CD14-positive monocyte (primary cell): Measurements from ENCODE around the gene TTC39B. TPM values are rescaled to one million over a fixed set of nuclear protein-coding genes. Genes with fewer than 3 reads are reported as not detected.

ENCODE experiments used
- DNase-seq, 3 donors: peaks; one replicate each; pipeline ENCODE4 v3.0.0-alpha.2; 2011 to 2022
- H2AFZ ChIP-seq: 2 replicates; pipeline ENCODE4 v1.6.0; 2012; ENCODE audit warnings: mild to moderate bottlenecking, low read depth, low read length, inconsistent platforms; ENCODE audit not compliant: insufficient read depth, poor library complexity, severe bottlenecking
- H3K27ac ChIP-seq, 2 donors: 1 replicate in 1 of 2; 2 replicates in 1 of 2; pipeline ENCODE4 v1.5.1; 2012 to 2013; ENCODE audit warnings: low read length in 2 of 2, control low read depth in 1 of 2, inconsistent platforms in 1 of 2, low read depth in 1 of 2, mild to moderate bottlenecking in 1 of 2
- H3K27me3 ChIP-seq, 2 donors: one replicate each; pipeline versions ENCODE4 v1.6.0 to v1.6.1; 2011 to 2013; ENCODE audit warnings: low read length in 2 of 2; ENCODE audit not compliant: control insufficient read depth in 2 of 2, insufficient read depth in 2 of 2
- H3K36me3 ChIP-seq, 2 donors: replicated peaks in 1 of 2; 1 replicate in 1 of 2; 2 replicates in 1 of 2; pipeline versions ENCODE4 v1.5.1 to v1.6.1; 2012 to 2013; ENCODE audit warnings: low read length in 2 of 2, control low read depth in 1 of 2, inconsistent platforms in 1 of 2, mild to moderate bottlenecking in 1 of 2; ENCODE audit not compliant: insufficient read depth in 2 of 2, control insufficient read depth in 1 of 2
- H3K4me1 ChIP-seq, 2 donors: 1 replicate in 1 of 2; 2 replicates in 1 of 2; pipeline versions ENCODE4 v1.5.1 to v1.6.1; 2012 to 2013; ENCODE audit warnings: low read length in 2 of 2, control low read depth in 1 of 2, inconsistent platforms in 1 of 2, mild to moderate bottlenecking in 1 of 2, moderate library complexity in 1 of 2; ENCODE audit not compliant: insufficient read depth in 2 of 2, control insufficient read depth in 1 of 2
- H3K4me2 ChIP-seq: replicated peaks from 2 replicates; pipeline ENCODE3; 2012; ENCODE audit warnings: low read length, moderate library complexity, mild to moderate bottlenecking; ENCODE audit not compliant: poor library complexity, severe bottlenecking; ENCODE audit errors: extremely low read depth
- H3K4me3 ChIP-seq, 3 experiments: fragments of 200-600 bp in 1 of 3; sonication (generic) in 1 of 3; replicated peaks in 1 of 3; 1 replicate in 2 of 3; 2 replicates in 1 of 3; pipeline ENCODE4 v1.5.1; 2011 to 2013; ENCODE audit warnings: low read length in 3 of 3, mild to moderate bottlenecking in 3 of 3, control low read depth in 2 of 3, low read depth in 2 of 3, inconsistent platforms in 1 of 3, moderate library complexity in 1 of 3
- H3K79me2 ChIP-seq: 2 replicates; pipeline ENCODE4 v1.6.0; 2012; ENCODE audit warnings: mild to moderate bottlenecking, control low read depth, inconsistent platforms, low read length, moderate library complexity; ENCODE audit not compliant: insufficient read depth
- H3K9ac ChIP-seq: 2 replicates; pipeline ENCODE4 v1.6.0; 2017; ENCODE audit warnings: low read length, mild to moderate bottlenecking; ENCODE audit not compliant: insufficient read depth, poor library complexity, severe bottlenecking
- H3K9me3 ChIP-seq, 2 donors: replicated peaks in 1 of 2; 1 replicate in 1 of 2; 2 replicates in 1 of 2; pipeline versions ENCODE4 v1.5.1 to v1.6.1; 2012 to 2013; ENCODE audit warnings: low read length in 2 of 2, control low read depth in 1 of 2; ENCODE audit not compliant: control insufficient read depth in 1 of 2, insufficient read depth in 1 of 2
- H4K20me1 ChIP-seq: 2 replicates; pipeline ENCODE4 v1.6.0; 2012; ENCODE audit warnings: mild to moderate bottlenecking, low read length, control low read depth, moderate library complexity; ENCODE audit not compliant: insufficient read depth
- H3K27ac Mint-ChIP-seq, 7 donors: one replicate each; pipeline ENCODE4 v1.8.0; 2020; ENCODE audit warnings: mild to moderate bottlenecking in 7 of 7, mixed read lengths in 7 of 7, moderate library complexity in 6 of 7, inconsistent platforms in 2 of 7
- H3K27me3 Mint-ChIP-seq, 3 donors: one replicate each; pipeline ENCODE4 v1.8.0; 2021 to 2022; ENCODE audit warnings: low read depth in 3 of 3, mild to moderate bottlenecking in 3 of 3, mixed read lengths in 3 of 3, moderate library complexity in 3 of 3, inconsistent platforms in 1 of 3
- H3K36me3 Mint-ChIP-seq, 2 donors: one replicate each; pipeline ENCODE4 v1.8.0; 2020; ENCODE audit warnings: mixed read lengths in 2 of 2, inconsistent platforms in 1 of 2, mild to moderate bottlenecking in 1 of 2
- H3K4me1 Mint-ChIP-seq: one replicate; pipeline ENCODE4 v1.8.0; 2020; ENCODE audit warnings: mild to moderate bottlenecking, mixed read lengths
- H3K4me3 Mint-ChIP-seq, 2 donors: one replicate each; pipeline ENCODE4 v1.8.0; 2020; ENCODE audit warnings: mild to moderate bottlenecking in 2 of 2, mixed read lengths in 2 of 2, moderate library complexity in 1 of 2
- H3K9me3 Mint-ChIP-seq, 7 donors: one replicate each; pipeline ENCODE4 v1.8.0; 2020 to 2022; ENCODE audit warnings: mixed read lengths in 7 of 7, mild to moderate bottlenecking in 6 of 7, moderate library complexity in 6 of 7, inconsistent platforms in 2 of 7
- CTCF ChIP-seq: fragments of 200-600 bp; IDR thresholded peaks from one replicate; pipeline ENCODE4 v1.8.0; 2022; ENCODE audit warnings: antibody characterized with exemption, mild to moderate bottlenecking
- WGBS: methylation state at CpG from one replicate; pipeline ENCODE4 v1.1.5; 2013; ENCODE audit warnings: missing lambda C conversion rate; ENCODE audit not compliant: insufficient coverage; 5-methylcytosine and 5-hydroxymethylcytosine counted together
- intact Hi-C, 2 donors: fragments of 100-400 bp; cut with micrococcal nuclease; formaldehyde crosslinking; loops; one replicate each; pipeline versions ENCODE4 v1.15.0 to v1.15.1; 2023
- polyA plus RNA-seq, 3 donors: library from polyadenylated mRNA; depleted of rRNA in 1 of 3; unstranded in 2 of 3; stranded (reverse) in 1 of 3; fragments of 300-500 nt in 2 of 3; fragments of >200 nt in 1 of 3; fragmentation: Illumina TruSeq in 2 of 3; gene quantifications; 1 replicate in 2 of 3; 2 replicates in 1 of 3; pipeline ENCODE4 v1.2.3, GENCODE V29; 2012 to 2021

Gene TTC39B
- polyA plus RNA-seq, 3 donors: 0.87 to 5.3 (median 3.1) TPM

GRCh38 chr9:15333376-15333881, 26.4 kb upstream of the TTC39B start:
- no peak overlapping the region for H3K4me3 ChIP-seq
- H2AFZ ChIP-seq: no peak overlapping the region
- H3K4me1 ChIP-seq: no peaks in the 10 kb centered on the region
- intact Hi-C loops: no loop called here
- H4K20me1 ChIP-seq: no peaks in the 10 kb centered on the region
- H3K9me3 ChIP-seq: no peaks in the 10 kb centered on the region
- H3K27me3 Mint-ChIP-seq: peaks cover 0 to 3% (median 0%) of the 10 kb centered on the region in 3 donors
- H3K79me2 ChIP-seq: no peaks in the 10 kb centered on the region
- no peaks in the 10 kb centered on the region for H3K27me3 ChIP-seq
- peak in 1 of 3 donors; percentile 4 for DNase-seq
- no peaks in the 10 kb centered on the region for H3K36me3 Mint-ChIP-seq
- no peak for TF ChIP-seq CTCF
- H3K9me3 Mint-ChIP-seq: peaks cover 0 to 2% (median 0%) of the 10 kb centered on the region in 7 donors
- no peak overlapping the region for H3K27ac Mint-ChIP-seq
- no peaks in the 10 kb centered on the region for H3K4me1 Mint-ChIP-seq
- no peak overlapping the region for H3K4me3 Mint-ChIP-seq
- H3K36me3 ChIP-seq: no peaks in the 10 kb centered on the region
- WGBS: 86% methylated on average over 1 of the region's 4 CpGs
- H3K4me2 ChIP-seq: no peak overlapping the region
- no peak overlapping the region for H3K9ac ChIP-seq
- no peak overlapping the region for H3K27ac ChIP-seq

GRCh38 chr9:15332939-15333338, 25.9 kb upstream of the TTC39B start:
- H3K36me3 ChIP-seq: no peaks in the 10 kb centered on the region
- peaks cover 0 to 2% (median 0%) of the 10 kb centered on the region in 7 donors for H3K9me3 Mint-ChIP-seq
- intact Hi-C loops: no loop called here
- H3K9ac ChIP-seq: no peak overlapping the region
- H3K9me3 ChIP-seq: no peaks in the 10 kb centered on the region
- no peaks in the 10 kb centered on the region for H3K36me3 Mint-ChIP-seq
- DNase-seq: no peak
- H3K4me3 Mint-ChIP-seq: no peak overlapping the region
- H3K27ac Mint-ChIP-seq: peak overlapping the region in 1 of 7 donors; percentile 64
- no peaks in the 10 kb centered on the region for H3K4me1 ChIP-seq
- peaks cover 4% of the 10 kb centered on the region for H3K4me1 Mint-ChIP-seq
- no CpG with 5 or more reads among the region's 2 CpGs for WGBS
- H4K20me1 ChIP-seq: no peaks in the 10 kb centered on the region
- no peak overlapping the region for H3K4me2 ChIP-seq
- H3K79me2 ChIP-seq: no peaks in the 10 kb centered on the region
- H3K27me3 Mint-ChIP-seq: peaks cover 0 to 3% (median 0%) of the 10 kb centered on the region in 3 donors
- no peak for TF ChIP-seq CTCF
- no peak overlapping the region for H2AFZ ChIP-seq
- no peak overlapping the region for H3K4me3 ChIP-seq
- H3K27me3 ChIP-seq: no peaks in the 10 kb centered on the region
- H3K27ac ChIP-seq: no peak overlapping the region
